ENCODE data around the gene DMTF1. TPM values are rescaled to one million over a fixed set of nuclear protein-coding genes. Genes with fewer than 3 reads are reported as not detected.

DMTF1 gene
- total and polyA plus RNA-seq, 9 donors, result 38.2 to 107 (median 78.3) TPM

- intact Hi-C loops (cut with DNase I), result loop anchor here in 1 of 4 donors (5.0 to 10.0 kb wide), 2 partner anchors 68 to 276 kb away; partner anchors contain the start of gene DMTF1
- H3K36me3 ChIP-seq, result no peaks in the 10 kb centered on the region
- H3K4me1 ChIP-seq (ENCODE audit: insufficient read depth), result peaks cover 4% of the 10 kb centered on the region
- TF ChIP-seq EP300 (IDR thresholded peaks at IDR 0.05), result no peak
- no peak for TF ChIP-seq CTCF (IDR thresholded peaks at IDR 0.05)
- TF ChIP-seq POLR2A (IDR thresholded peaks at IDR 0.05), result no peak
- H3K4me3 ChIP-seq, result peak overlapping the region; percentile 88
- WGBS, 3 donors, result 3% methylated on average over 17 of the region's 17 CpGs
- peak in 2 of 5 donors; percentile 18 to 28 for DNase-seq
- no peaks in the 10 kb centered on the region for H3K9me3 ChIP-seq
- no peaks in the 10 kb centered on the region for H3K27me3 ChIP-seq
- peak overlapping the region in 1 of 2 donors; percentile 92 for H3K27ac ChIP-seq
Measured at GRCh38 chr7:87220734-87221215, 68.5 kb downstream of the DMTF1 start.

GRCh38 chr7:87223666-87224065 lies 71.4 kb downstream of the DMTF1 start:
- no peaks in the 10 kb centered on the region for H3K9me3 ChIP-seq
- H3K27me3 ChIP-seq, result no peaks in the 10 kb centered on the region
- no peak for DNase-seq
- no peak overlapping the region for H3K27ac ChIP-seq
- intact Hi-C loops (cut with DNase I), result loop anchor here in 1 of 4 donors (5.0 to 10.0 kb wide), 2 partner anchors 71 to 279 kb away; partner anchors contain the start of gene DMTF1
- H3K4me1 ChIP-seq (ENCODE audit: insufficient read depth), result no peaks in the 10 kb centered on the region
- WGBS, 3 donors, result 71 to 88% (median 78%) methylated on average over 1 of the region's 1 CpG
- no peak overlapping the region for H3K4me3 ChIP-seq
- TF ChIP-seq POLR2A (IDR thresholded peaks at IDR 0.05) (no peak), EP300 (IDR thresholded peaks at IDR 0.05) (no peak), CTCF (IDR thresholded peaks at IDR 0.05) (no peak)
- no peaks in the 10 kb centered on the region for H3K36me3 ChIP-seq

- intact Hi-C loops (cut with DNase I), result loop anchor here in 1 of 4 donors (10.0 kb wide), 1 partner anchor 281 kb away; no protein-coding TSS in a partner anchor
- DNase-seq, result no peak
- Histone ChIP-seq H3K36me3 (no peaks in the 10 kb centered on the region), H3K9me3 (no peaks in the 10 kb centered on the region), H3K27ac (no peak overlapping the region), H3K4me3 (no peak overlapping the region), H3K27me3 (no peaks in the 10 kb centered on the region), H3K4me1 (ENCODE audit: insufficient read depth) (no peaks in the 10 kb centered on the region)
- TF ChIP-seq CTCF (IDR thresholded peaks at IDR 0.05) (no peak), POLR2A (IDR thresholded peaks at IDR 0.05) (no peak), EP300 (IDR thresholded peaks at IDR 0.05) (no peak)
- WGBS, 3 donors, result 51 to 64% (median 64%) methylated on average over 1 of the region's 1 CpG
Measured at GRCh38 chr7:87225696-87226095, 73.4 kb downstream of the DMTF1 start.

- Histone ChIP-seq H3K4me3 (no peak overlapping the region), H3K4me1 (ENCODE audit: insufficient read depth) (peaks cover 3% of the 10 kb centered on the region), H3K36me3 (no peaks in the 10 kb centered on the region), H3K9me3 (no peaks in the 10 kb centered on the region), H3K27me3 (no peaks in the 10 kb centered on the region), H3K27ac (no peak overlapping the region)
- intact Hi-C loops (cut with DNase I), result loop anchor here in 1 of 4 donors (10.0 kb wide), 1 partner anchor 282 kb away; no protein-coding TSS in a partner anchor
- no peak for DNase-seq
- WGBS, 3 donors, result 71 to 76% (median 74%) methylated on average over 3 of the region's 3 CpGs
- TF ChIP-seq POLR2A (IDR thresholded peaks at IDR 0.05) (no peak), EP300 (IDR thresholded peaks at IDR 0.05) (no peak), CTCF (IDR thresholded peaks at IDR 0.05) (no peak)
Measured at GRCh38 chr7:87226495-87226894, 74.2 kb downstream of the DMTF1 start.
